Spleen (tissue), 7 donors: ENCODE data around the gene SCNN1G.

ENCODE experiments used
- POLR2A ChIP-seq, 3 donors: fragments of 450-650 bp; IDR thresholded peaks; one replicate each; pipeline ENCODE4 v1.5.1; 2017; ENCODE audit warnings: antibody characterized with exemption in 3 of 3, mild to moderate bottlenecking in 1 of 3
- TF ChIP-seq, protein P1 (sequence below), 11 experiments: fragments of 200-600 bp in 7 of 11; fragments of 450-650 bp in 4 of 11; sonication (generic) in 4 of 11; IDR thresholded peaks in 8 of 11; conservative IDR thresholded peaks in 3 of 11; 1 replicate in 7 of 11; 2 replicates in 4 of 11; pipeline versions ENCODE4 v1.4.0 to v1.8.0; 2016 to 2021; ENCODE audit warnings: antibody characterized with exemption in 11 of 11, inconsistent platforms in 4 of 11, mild to moderate bottlenecking in 1 of 11
- donor health status: DM: no; HTN: no; CAD: no; lungs with moderate emphysema.
- donor health status: DM: no; HTN: no; CAD: no.
- donor health status: DM: no; HTN: no; CAD: no.

DNA sequence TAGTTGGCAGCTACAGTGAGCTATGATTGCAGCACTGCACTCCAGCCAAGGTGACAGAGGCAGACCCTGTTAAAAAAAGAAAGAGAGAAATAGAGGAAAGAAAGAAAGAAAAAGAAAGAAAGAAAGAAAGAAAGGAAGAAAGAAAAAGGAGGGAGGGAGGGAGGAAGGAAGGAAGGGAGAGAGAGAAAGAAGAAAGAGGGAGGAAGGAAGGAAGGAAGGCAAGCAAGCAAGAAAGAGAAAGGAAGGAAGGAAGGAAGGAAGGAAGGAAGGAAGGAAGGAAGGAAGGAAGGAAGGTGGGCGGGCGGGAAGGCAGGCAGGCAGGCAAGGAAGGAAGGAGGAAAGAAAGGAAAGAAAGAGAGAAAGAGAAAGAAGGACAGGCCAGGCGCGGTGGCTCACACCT is 1.0 kb upstream of the SCNN1G start:
- no peak for TF ChIP-seq POLR2A (IDR thresholded peaks at IDR 0.05)
- TF ChIP-seq, protein P1, sequence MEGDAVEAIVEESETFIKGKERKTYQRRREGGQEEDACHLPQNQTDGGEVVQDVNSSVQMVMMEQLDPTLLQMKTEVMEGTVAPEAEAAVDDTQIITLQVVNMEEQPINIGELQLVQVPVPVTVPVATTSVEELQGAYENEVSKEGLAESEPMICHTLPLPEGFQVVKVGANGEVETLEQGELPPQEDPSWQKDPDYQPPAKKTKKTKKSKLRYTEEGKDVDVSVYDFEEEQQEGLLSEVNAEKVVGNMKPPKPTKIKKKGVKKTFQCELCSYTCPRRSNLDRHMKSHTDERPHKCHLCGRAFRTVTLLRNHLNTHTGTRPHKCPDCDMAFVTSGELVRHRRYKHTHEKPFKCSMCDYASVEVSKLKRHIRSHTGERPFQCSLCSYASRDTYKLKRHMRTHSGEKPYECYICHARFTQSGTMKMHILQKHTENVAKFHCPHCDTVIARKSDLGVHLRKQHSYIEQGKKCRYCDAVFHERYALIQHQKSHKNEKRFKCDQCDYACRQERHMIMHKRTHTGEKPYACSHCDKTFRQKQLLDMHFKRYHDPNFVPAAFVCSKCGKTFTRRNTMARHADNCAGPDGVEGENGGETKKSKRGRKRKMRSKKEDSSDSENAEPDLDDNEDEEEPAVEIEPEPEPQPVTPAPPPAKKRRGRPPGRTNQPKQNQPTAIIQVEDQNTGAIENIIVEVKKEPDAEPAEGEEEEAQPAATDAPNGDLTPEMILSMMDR (IDR thresholded peaks at IDR 0.05 in 8 of 11, conservative IDR thresholded peaks at IDR 0.05 in 3 of 11) = no peak
